Measurements from ENCODE around the gene C17orf58.

C17orf58 gene

GRCh38 chr17:67950945-67951344, 45.3 kb downstream of the C17orf58 start:
- no peak for DNase-seq (ENCODE audit: low read depth)

- DNase-seq (ENCODE audit: low read depth), result no peak
Measured at GRCh38 chr17:67947325-67947813, 48.9 kb downstream of the C17orf58 start.

GRCh38 chr17:67946513-67946912, 49.8 kb downstream of the C17orf58 start:
- DNase-seq (ENCODE audit: low read depth), result no peak

GRCh38 chr17:67944035-67944434, 52.2 kb downstream of the C17orf58 start:
- DNase-seq (ENCODE audit: low read depth), result no peak

- DNase-seq (ENCODE audit: low read depth), result no peak
Measured at GRCh38 chr17:67942810-67943209, 53.5 kb downstream of the C17orf58 start.
